ENCODE measurements around the gene ADAMTS15. TPM values are rescaled to one million over a fixed set of nuclear protein-coding genes. Genes with fewer than 3 reads are reported as not detected.

Gene ADAMTS15
- total RNA-seq, 2 experiments from 2014 or later, result not detected

- POLR2A ChIA-PET, result no interaction called here
- Histone ChIP-seq H3K27ac (ENCODE audit: low read depth, low read length, poor library complexity, severe bottlenecking) (no peak overlapping the region), H3K36me3 (ENCODE audit: insufficient read depth, low read length) (no peaks in the 10 kb centered on the region), H3K79me2 (ENCODE audit: insufficient read depth, low read depth, low read length) (no peaks in the 10 kb centered on the region), H3K9me2 (ENCODE audit: insufficient read depth, low read length) (no peaks in the 10 kb centered on the region), H2AFZ (ENCODE audit: low read length) (no peak overlapping the region), H3K4me1 (ENCODE audit: insufficient read depth, low read length, poor library complexity, severe bottlenecking) (no peaks in the 10 kb centered on the region), H3K9me3 (ENCODE audit: low read length) (no peaks in the 10 kb centered on the region), H3K4me3 (ENCODE audit: low read depth, low read length, poor library complexity, severe bottlenecking) (no peak overlapping the region), H4K20me1 (ENCODE audit: insufficient read depth, low read length) (no peaks in the 10 kb centered on the region), H3K4me2 (ENCODE audit: low read length) (no peak overlapping the region)
- no peak for TF ChIP-seq EZH2phosphoT487 (IDR thresholded peaks at IDR 0.05; ENCODE audit: borderline replicate concordance, low read depth, low read length)
- TF ChIP-seq CTCF (conservative IDR thresholded peaks at IDR 0.05; ENCODE audit: low read length), result no peak
- intact Hi-C loops (cut with micrococcal nuclease; ENCODE audit: unreplicated experiment), result no loop called here
- no peak for DNase-seq (ENCODE audit: low spot score)
- CTCF ChIA-PET (ENCODE audit: unreplicated experiment), result no interaction called here
- no TSS peak for BruUV-seq (replicated peaks)
These were observed 3.0 kb downstream of the ADAMTS15 start for GRCh38 chr11:130451231-130452019.

- H3K36me3 ChIP-seq (ENCODE audit: insufficient read depth, low read length), result no peaks in the 10 kb centered on the region
These were observed 3.7 kb downstream of the ADAMTS15 start for GRCh38 chr11:130452176-130452575.

More at GRCh38 chr11:130452176-130452575, 3.7 kb downstream of the ADAMTS15 start:
- no peak for TF ChIP-seq CTCF (conservative IDR thresholded peaks at IDR 0.05; ENCODE audit: low read length)
- no peak for TF ChIP-seq EZH2phosphoT487 (IDR thresholded peaks at IDR 0.05; ENCODE audit: borderline replicate concordance, low read depth, low read length)
- intact Hi-C loops (cut with micrococcal nuclease; ENCODE audit: unreplicated experiment), result no loop called here
- CTCF ChIA-PET (ENCODE audit: unreplicated experiment), result no interaction called here
- no TSS peak for BruUV-seq (replicated peaks)
- no peak for DNase-seq (ENCODE audit: low spot score)
- Histone ChIP-seq H4K20me1 (ENCODE audit: insufficient read depth, low read length) (no peaks in the 10 kb centered on the region), H3K9me3 (ENCODE audit: low read length) (no peaks in the 10 kb centered on the region), H3K9me2 (ENCODE audit: insufficient read depth, low read length) (no peaks in the 10 kb centered on the region), H3K27ac (ENCODE audit: low read depth, low read length, poor library complexity, severe bottlenecking) (no peak overlapping the region), H2AFZ (ENCODE audit: low read length) (no peak overlapping the region), H3K4me3 (ENCODE audit: low read depth, low read length, poor library complexity, severe bottlenecking) (no peak overlapping the region), H3K79me2 (ENCODE audit: insufficient read depth, low read depth, low read length) (no peaks in the 10 kb centered on the region), H3K4me1 (ENCODE audit: insufficient read depth, low read length, poor library complexity, severe bottlenecking) (no peaks in the 10 kb centered on the region), H3K4me2 (ENCODE audit: low read length) (no peak overlapping the region)
- POLR2A ChIA-PET, result interaction anchor here (0.7 kb wide), 1 partner anchor 1512 kb away, joined by 5 read pairs; no protein-coding TSS in a partner anchor
